ENCODE data around the gene RTP5.

- no peak for TF ChIP-seq EP300 (IDR thresholded peaks at IDR 0.05)
- TF ChIP-seq POLR2AphosphoS5 (IDR thresholded peaks at IDR 0.05), result no peak
These were observed 17.2 kb upstream of the RTP5 start for GRCh38 chr2:241852116-241852980.
